GM12878 (cell line): ENCODE measurements around the gene PML. TPM values are rescaled to one million over a fixed set of nuclear protein-coding genes. Genes with fewer than 3 reads are reported as not detected.

Experiments
- ATAC-seq: fragments of 200-7000 bp; cut with Tn5 transposase; 3 replicates; pipeline ENCODE4 v1.9.1; 2020; ENCODE audit warnings: mild to moderate bottlenecking, moderate library complexity
- BruUV-seq: library from RNA; stranded (reverse); fragments of 400-500 nt; replicated peaks from 2 replicates; lab custom pipeline; 2021; lab: Mats Ljungman, UMichigan
- CTCF ChIA-PET: fragments of 300-600 bp; sonication (Branson Sonifier 250); formaldehyde crosslinking; extraction: SDS; loops from one replicate; lab custom pipeline; 2021; ENCODE audit warnings: inconsistent platforms; lab: Yijun Ruan, JAX
- POLR2A ChIA-PET: fragments of 350-600 bp; formaldehyde crosslinking; extraction: SDS; loops from one replicate; lab custom pipeline; 2021; ENCODE audit warnings: inconsistent platforms; lab: Charles Lee
- RAD21 ChIA-PET: fragments of 300-600 bp; sonication (Branson Sonifier 250); formaldehyde crosslinking; loops from one replicate; lab custom pipeline; 2023; ENCODE audit warnings: antibody characterized with exemption; ENCODE audit not compliant: unreplicated experiment; lab: Charles Lee
- SMC1A ChIA-PET: fragments of 300-600 bp; sonication (Branson Sonifier 250); formaldehyde crosslinking; loops from one replicate; lab custom pipeline; 2023; ENCODE audit not compliant: unreplicated experiment, uncharacterized antibody; lab: Charles Lee
- DNase-seq: peaks from one replicate; pipeline ENCODE4 v3.0.0-alpha.2; 2011; ENCODE audit warnings: low read depth, low spot score
- FAIRE-seq: peaks from 3 replicates; lab custom pipeline; 2011; peaks lifted over from hg19 to GRCh38; lab: Jason Lieb, UNC
- H2AFZ ChIP-seq: 2 replicates; pipeline ENCODE4 v1.6.0; 2011; ENCODE audit warnings: low read depth, low read length, control low read depth; ENCODE audit not compliant: control insufficient read depth
- H3K27ac ChIP-seq: 2 replicates; pipeline ENCODE4 v1.5.1; 2011; ENCODE audit warnings: control low read depth; ENCODE audit not compliant: control insufficient read depth, insufficient read depth
- H3K27me3 ChIP-seq, 2 experiments: replicated peaks in 1 of 2; 2 replicates each; pipeline versions ENCODE4 v1.6.0 to v1.6.1; 2011; ENCODE audit warnings: low read length in 1 of 2; ENCODE audit not compliant: control insufficient read depth in 2 of 2, insufficient read depth in 2 of 2
- H3K36me3 ChIP-seq, 2 experiments: 2 replicates each; pipeline ENCODE4 v1.5.1; 2011; ENCODE audit warnings: low read length in 1 of 2; ENCODE audit not compliant: control insufficient read depth in 2 of 2, insufficient read depth in 2 of 2
- H3K4me1 ChIP-seq: 2 replicates; pipeline ENCODE4 v1.6.1; 2011; ENCODE audit warnings: mild to moderate bottlenecking, low read length, moderate library complexity, mixed read lengths; ENCODE audit not compliant: control insufficient read depth, insufficient read depth
- H3K4me2 ChIP-seq: 2 replicates; pipeline ENCODE4 v1.6.0; 2011; ENCODE audit warnings: control low read depth; ENCODE audit not compliant: control insufficient read depth, insufficient read depth
- H3K4me3 ChIP-seq: fragments of 200-600 bp; sonication (generic); 2 replicates; pipeline ENCODE4 v1.5.1; 2016
- H3K79me2 ChIP-seq: 2 replicates; pipeline ENCODE4 v1.6.0; 2011; ENCODE audit warnings: low read length; ENCODE audit not compliant: control insufficient read depth, insufficient read depth
- H3K9ac ChIP-seq: 2 replicates; pipeline ENCODE4 v1.8.0; 2011; ENCODE audit warnings: low read length, control low read depth, mixed read lengths; ENCODE audit not compliant: control insufficient read depth, insufficient read depth
- H3K9me3 ChIP-seq: replicated peaks from 3 replicates; pipeline ENCODE4 v1.5.1; 2011; ENCODE audit warnings: mild to moderate bottlenecking, low read length; ENCODE audit not compliant: control insufficient read depth, insufficient read depth
- H4K20me1 ChIP-seq: 2 replicates; pipeline ENCODE4 v1.6.0; 2011; ENCODE audit not compliant: control insufficient read depth, insufficient read depth
- BHLHE40 ChIP-seq, 2 experiments: fragments of 450-650 bp in 1 of 2; IDR thresholded peaks; 2 replicates each; pipeline ENCODE4 v1.6.1; 2011 to 2017; ENCODE audit warnings: low read depth in 2 of 2, borderline replicate concordance in 1 of 2, improper control_type of control experiment in 1 of 2, low read length in 1 of 2, mild to moderate bottlenecking in 1 of 2
- USF1 ChIP-seq: IDR thresholded peaks from 2 replicates; pipeline ENCODE4 v1.6.1; 2011; ENCODE audit warnings: borderline replicate concordance, low read depth, mild to moderate bottlenecking, moderate library complexity, mixed read lengths, low read length; ENCODE audit not compliant: insufficient read depth; ENCODE audit errors: extremely low read length
- ZNF207 ChIP-seq: fragments of 450-650 bp; IDR thresholded peaks from 2 replicates; pipeline ENCODE4 v1.6.1; 2014; ENCODE audit warnings: antibody characterized with exemption, mild to moderate bottlenecking, borderline replicate concordance
- WGBS: methylation state at CpG from one replicate; pipeline ENCODE4 v1.1.6; 2016; ENCODE audit warnings: low lambda C conversion rate; ENCODE audit not compliant: insufficient replicate concordance, insufficient coverage; ENCODE audit errors: missing lambda C conversion rate; 5-methylcytosine and 5-hydroxymethylcytosine counted together
- in situ Hi-C: fragments of 300-500 bp; cut with MboI; formaldehyde crosslinking; loops from 9 replicates; pipeline ENCODE4 v1.14.3; 2018; ENCODE audit warnings: mixed read lengths
- intact Hi-C: fragments of 100-400 bp; cut with micrococcal nuclease; formaldehyde crosslinking; loops from one replicate; pipeline ENCODE4 v1.14.2; 2022; ENCODE audit not compliant: unreplicated experiment
- polyA plus RNA-seq, 11 experiments: library from polyadenylated mRNA; depleted of rRNA in 4 of 11; unstranded in 6 of 11; stranded (reverse) in 5 of 11; fragments of >200 nt; fragmentation: Nextera tagmentation in 4 of 11; fragmentation: Illumina TruSeq in 1 of 11; extraction: Ambion mirVana in 4 of 11; extraction: Trizol in 1 of 11; gene quantifications; 1 replicate in 1 of 11; 2 replicates in 10 of 11; pipeline versions ENCODE4 v1.2.1 to v1.2.3, GENCODE V29; 2011 to 2016; ENCODE audit warnings: inconsistent platforms in 2 of 11, missing spikeins in 2 of 11, low read depth in 1 of 11
- total RNA-seq, 4 experiments: library from RNA; depleted of rRNA in 3 of 4; stranded (reverse); fragments of >200 nt in 3 of 4; fragmentation: Illumina TruSeq in 1 of 4; extraction: Trizol in 1 of 4; gene quantifications; 2 replicates each; pipeline versions ENCODE4 v1.2.1 to v1.2.3, GENCODE V29; 2013 to 2021

Gene PML
- total and polyA plus RNA-seq, 10 of the 15 experiments (the other 5 are each of a cell fraction or from before 2014, with no cell fraction given): 8.5 to 95.5 (median 30.8) TPM

DNA sequence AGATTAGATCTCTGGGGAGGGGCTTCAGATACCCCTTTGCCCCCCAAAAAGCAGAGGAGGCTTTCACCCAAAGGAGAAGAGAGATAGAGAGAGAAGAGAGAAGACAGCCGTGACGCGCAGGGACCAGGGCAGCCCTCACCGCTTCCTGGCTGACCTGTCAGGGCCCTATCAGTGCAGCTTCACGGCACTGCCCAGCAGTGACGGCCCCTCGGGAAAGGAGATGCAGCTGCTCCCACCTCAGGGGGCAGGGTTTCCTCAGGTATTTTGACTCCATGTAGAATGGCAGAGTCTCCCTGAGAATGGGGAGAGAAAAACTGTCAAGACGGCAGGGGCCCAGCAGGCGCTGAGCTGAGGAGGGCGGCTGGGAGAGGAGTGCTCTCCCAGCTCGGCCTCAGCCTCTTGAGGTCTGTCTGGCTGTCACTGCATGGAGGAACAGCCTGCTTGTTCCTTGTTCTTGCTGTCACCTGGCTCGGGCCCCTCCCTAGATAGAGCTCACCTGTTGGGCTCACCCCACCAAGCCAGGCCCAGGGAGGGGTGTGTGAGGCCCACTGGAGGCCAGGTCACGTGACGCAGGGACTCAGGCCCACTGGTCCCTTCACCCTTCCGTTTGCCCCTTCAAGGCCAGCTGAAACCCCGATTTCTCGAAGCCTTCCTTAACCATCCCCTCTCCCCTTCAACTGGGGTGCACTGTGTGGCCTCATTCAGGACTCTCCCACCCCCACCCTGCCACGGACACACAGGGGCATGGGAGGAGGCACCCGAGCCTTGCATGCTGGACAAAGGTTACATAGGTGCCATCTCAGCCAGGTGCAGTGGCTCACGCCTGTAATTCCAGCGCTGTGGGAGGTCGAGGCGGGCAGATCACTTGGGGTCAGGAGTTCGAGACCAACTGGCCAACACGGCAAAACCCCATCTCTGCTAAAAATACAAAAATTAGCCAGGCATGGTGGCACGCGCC is 40.0 kb upstream of the PML start:
- in situ Hi-C loops: no loop called here
- CTCF ChIA-PET: interaction anchor here (1.1 to 1.4 kb wide), 2 partner anchors 11 to 17 kb away, joined by 5 to 6 read pairs; no protein-coding TSS in a partner anchor
- BruUV-seq: no TSS peak
- WGBS: 37% methylated on average over 27 of the region's 27 CpGs
- Histone ChIP-seq H2AFZ (no peak overlapping the region), H3K9me3 (no peaks in the 10 kb centered on the region), H3K4me2 (no peak overlapping the region), H4K20me1 (no peaks in the 10 kb centered on the region), H3K4me3 (no peak overlapping the region), H3K4me1 (no peaks in the 10 kb centered on the region), H3K36me3 (no peaks in the 10 kb centered on the region), H3K27ac (no peak overlapping the region), H3K79me2 (no peaks in the 10 kb centered on the region), H3K9ac (no peak overlapping the region), H3K27me3 (no peaks in the 10 kb centered on the region; a peak in 1 of 4 replicates)
- DNase-seq (no peak), FAIRE-seq (no peak), ATAC-seq (no peak)
- no peak for TF ChIP-seq ZNF207
- peak in 1 of 2 experiments; percentile 21; a peak in 1 of 4 replicates for TF ChIP-seq BHLHE40 (IDR thresholded peaks at IDR 0.05; ENCODE audit: borderline replicate concordance in 1 of 2, low read depth in 2 of 2, low read length in 1 of 2)
- TF ChIP-seq USF1: peak; percentile 60
- intact Hi-C loops: no loop called here
- RAD21 ChIA-PET: no interaction called here
- POLR2A ChIA-PET: interaction anchor here (0.6 kb wide), 1 partner anchor 740 kb away, joined by 4 read pairs; no protein-coding TSS in a partner anchor
- SMC1A ChIA-PET: no interaction called here
